Stomach (tissue), 9 donors: Measurements from ENCODE around the gene XAB2. TPM values are rescaled to one million over a fixed set of nuclear protein-coding genes. Genes with fewer than 3 reads are reported as not detected.
"Not testable (repeated sequence)": the region's sequence is repeated elsewhere in the genome, so short reads cannot be mapped to it uniquely, and the experiment has no call there.

Experiments used
- DNase-seq, 2 donors: peaks; one replicate each; pipeline versions ENCODE4 v3.0.0 to v3.0.0-alpha.2; 2013 to 2019
- H3K27ac ChIP-seq, 5 donors: fragments of 200-600 bp in 4 of 5; sonication (generic) in 4 of 5; one replicate each; pipeline ENCODE4 v1.5.1; 2013 to 2019; ENCODE audit warnings: mild to moderate bottlenecking in 1 of 5, moderate library complexity in 1 of 5
- H3K27me3 ChIP-seq, 3 donors: fragments of 200-600 bp; sonication (generic); one replicate each; pipeline ENCODE4 v1.5.1; 2017 to 2019; ENCODE audit warnings: mixed run types in 1 of 3
- H3K36me3 ChIP-seq, 4 donors: fragments of 200-600 bp; sonication (generic); 1 replicate in 3 of 4; 2 replicates in 1 of 4; pipeline ENCODE4 v1.5.1; 2016 to 2019
- H3K4me1 ChIP-seq, 4 donors: fragments of 200-600 bp; sonication (generic); one replicate each; pipeline ENCODE4 v1.5.1; 2016 to 2019
- H3K4me3 ChIP-seq, 4 donors: fragments of 200-600 bp; sonication (generic) in 3 of 4; one replicate each; pipeline ENCODE4 v1.5.1; 2016 to 2019; ENCODE audit warnings: mild to moderate bottlenecking in 1 of 4
- H3K9me3 ChIP-seq, 4 donors: fragments of 200-600 bp; sonication (generic); one replicate each; pipeline ENCODE4 v1.5.1; 2016 to 2019
- EP300 ChIP-seq: sonication (generic); formaldehyde crosslinking; IDR thresholded peaks from one replicate; pipeline ENCODE4 v1.6.1; 2017; ENCODE audit warnings: antibody characterized with exemption
- POLR2A ChIP-seq, 4 donors: fragments of 450-650 bp; IDR thresholded peaks; one replicate each; pipeline ENCODE4 v1.6.1; 2016; ENCODE audit warnings: antibody characterized with exemption in 4 of 4, control low read depth in 2 of 4, mild to moderate bottlenecking in 1 of 4, moderate library complexity in 1 of 4
- POLR2AphosphoS5 ChIP-seq, 3 donors: sonication (generic); formaldehyde crosslinking; IDR thresholded peaks; one replicate each; pipeline ENCODE4 v1.6.1; 2016; ENCODE audit warnings: antibody characterized with exemption in 3 of 3
- WGBS, 5 donors: extraction: QIAGEN DNeasy Blood & Tissue Kit in 3 of 5; methylation state at CpG; one replicate each; pipeline versions ENCODE4 v1.1.5 to v1.1.7; 2013 to 2018; 5-methylcytosine and 5-hydroxymethylcytosine counted together
- intact Hi-C: fragments of 100-400 bp; cut with DNase I; formaldehyde crosslinking; loops from one replicate; pipeline ENCODE4 v1.15.1; 2023; ENCODE audit warnings: low total_unique reads
- polyA plus RNA-seq, 3 donors: library from polyadenylated mRNA; stranded (reverse); fragments of 200-250 nt; gene quantifications; one replicate each; pipeline ENCODE4 v1.2.3, GENCODE V29; 2013
- total RNA-seq, 5 donors: library from RNA; depleted of rRNA; stranded (reverse); fragments of >200 nt; gene quantifications; one replicate each; pipeline versions ENCODE4 v1.1.0 to v1.2.3, GENCODE V29; 2014 to 2016
- TF ChIP-seq, protein P1 (sequence below), 7 experiments: fragments of 450-650 bp in 4 of 7; fragments of 200-600 bp in 3 of 7; sonication (generic) in 3 of 7; IDR thresholded peaks; one replicate each; pipeline ENCODE4 v1.5.1; 2016 to 2019; ENCODE audit warnings: antibody characterized with exemption in 7 of 7, control low read depth in 2 of 7, mild to moderate bottlenecking in 1 of 7
- donor health status: healthy with polysubstance abuse.
- donor health status: Bipolar disorder and iron deficiency.
- donor health status: healthy.

XAB2 gene
- total and polyA plus RNA-seq, 8 donors, result 24.6 to 106 (median 48.4) TPM

DNA sequence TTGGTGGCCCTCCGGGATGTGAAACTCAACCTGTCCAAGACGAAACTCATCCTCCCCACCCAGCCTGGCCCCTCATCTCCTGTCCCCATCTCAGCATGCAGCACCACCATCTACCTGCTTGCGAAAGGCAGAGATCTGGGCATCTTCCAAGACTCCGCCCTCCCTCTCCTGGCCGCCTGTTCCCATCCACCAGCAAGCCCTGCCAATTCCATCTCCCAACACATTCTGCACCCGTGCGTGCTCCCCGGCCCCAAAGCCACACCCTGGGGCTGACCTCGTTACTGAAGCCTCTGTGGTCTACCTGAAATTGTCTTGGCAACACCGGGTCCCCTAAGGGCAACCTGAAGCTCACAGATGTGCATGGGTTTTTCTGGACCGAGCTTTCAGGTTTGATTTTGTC is 46.9 kb downstream of the XAB2 start:
- TF ChIP-seq, protein P1, sequence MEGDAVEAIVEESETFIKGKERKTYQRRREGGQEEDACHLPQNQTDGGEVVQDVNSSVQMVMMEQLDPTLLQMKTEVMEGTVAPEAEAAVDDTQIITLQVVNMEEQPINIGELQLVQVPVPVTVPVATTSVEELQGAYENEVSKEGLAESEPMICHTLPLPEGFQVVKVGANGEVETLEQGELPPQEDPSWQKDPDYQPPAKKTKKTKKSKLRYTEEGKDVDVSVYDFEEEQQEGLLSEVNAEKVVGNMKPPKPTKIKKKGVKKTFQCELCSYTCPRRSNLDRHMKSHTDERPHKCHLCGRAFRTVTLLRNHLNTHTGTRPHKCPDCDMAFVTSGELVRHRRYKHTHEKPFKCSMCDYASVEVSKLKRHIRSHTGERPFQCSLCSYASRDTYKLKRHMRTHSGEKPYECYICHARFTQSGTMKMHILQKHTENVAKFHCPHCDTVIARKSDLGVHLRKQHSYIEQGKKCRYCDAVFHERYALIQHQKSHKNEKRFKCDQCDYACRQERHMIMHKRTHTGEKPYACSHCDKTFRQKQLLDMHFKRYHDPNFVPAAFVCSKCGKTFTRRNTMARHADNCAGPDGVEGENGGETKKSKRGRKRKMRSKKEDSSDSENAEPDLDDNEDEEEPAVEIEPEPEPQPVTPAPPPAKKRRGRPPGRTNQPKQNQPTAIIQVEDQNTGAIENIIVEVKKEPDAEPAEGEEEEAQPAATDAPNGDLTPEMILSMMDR (IDR thresholded peaks at IDR 0.05), result no peak
- no peak for TF ChIP-seq POLR2AphosphoS5 (IDR thresholded peaks at IDR 0.05)
- TF ChIP-seq EP300, result no peak
- intact Hi-C loops, result no loop called here

DNA sequence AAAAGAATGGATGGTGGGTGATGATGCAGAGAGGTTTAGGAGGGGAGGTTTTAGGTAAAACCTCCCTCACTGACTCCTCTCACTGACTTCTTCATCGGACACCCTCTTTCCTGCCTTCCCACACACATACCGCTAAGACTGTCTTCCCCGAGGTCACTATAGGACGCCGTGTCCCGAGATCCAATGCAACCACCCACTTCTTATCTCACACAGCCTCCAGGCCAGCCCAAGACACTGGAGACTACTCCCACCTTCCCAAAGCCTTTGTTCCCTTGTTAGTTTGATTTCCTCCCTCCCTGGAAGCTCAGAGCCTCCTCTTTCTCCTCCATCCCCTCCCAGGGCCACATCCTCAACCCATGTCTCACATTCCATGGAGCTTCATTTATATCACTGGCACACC is 50.2 kb downstream of the XAB2 start:
- Histone ChIP-seq H3K4me1 (no peaks in the 10 kb centered on the region), H3K27ac (no peak overlapping the region), H3K4me3 (no peak overlapping the region), H3K9me3 (no peaks in the 10 kb centered on the region), H3K36me3 (no peaks in the 10 kb centered on the region), H3K27me3 (peaks cover 0 to 7% (median 0%) of the 10 kb centered on the region in 3 donors)
- no peak for DNase-seq
- intact Hi-C loops, result loop anchor here (10.0 kb wide), 1 partner anchor 106 kb away; the partner anchor contains the start of gene TRAPPC5
- WGBS, 5 donors, result 34 to 61% (median 51%) methylated on average over 6 of the region's 6 CpGs
- no peak for TF ChIP-seq EP300
- TF ChIP-seq POLR2A (IDR thresholded peaks at IDR 0.05), result no peak
- TF ChIP-seq, protein P1 (IDR thresholded peaks at IDR 0.05), result no peak
- TF ChIP-seq POLR2AphosphoS5 (IDR thresholded peaks at IDR 0.05), result no peak

More for the DNA sequence above, 46.9 kb downstream of the XAB2 start:
- H3K9me3 ChIP-seq, result no peaks in the 10 kb centered on the region
- no peak overlapping the region for H3K27ac ChIP-seq
- H3K4me1 ChIP-seq, result no peaks in the 10 kb centered on the region
- H3K36me3 ChIP-seq, result no peaks in the 10 kb centered on the region
- no peak overlapping the region for H3K4me3 ChIP-seq
- peak in 1 of 2 donors; percentile 35 for DNase-seq
- peaks cover 0 to 7% (median 0%) of the 10 kb centered on the region in 3 donors for H3K27me3 ChIP-seq
- 31 to 49% (median 40%) methylated on average over 11 of the region's 11 CpGs for WGBS, 5 donors

DNA sequence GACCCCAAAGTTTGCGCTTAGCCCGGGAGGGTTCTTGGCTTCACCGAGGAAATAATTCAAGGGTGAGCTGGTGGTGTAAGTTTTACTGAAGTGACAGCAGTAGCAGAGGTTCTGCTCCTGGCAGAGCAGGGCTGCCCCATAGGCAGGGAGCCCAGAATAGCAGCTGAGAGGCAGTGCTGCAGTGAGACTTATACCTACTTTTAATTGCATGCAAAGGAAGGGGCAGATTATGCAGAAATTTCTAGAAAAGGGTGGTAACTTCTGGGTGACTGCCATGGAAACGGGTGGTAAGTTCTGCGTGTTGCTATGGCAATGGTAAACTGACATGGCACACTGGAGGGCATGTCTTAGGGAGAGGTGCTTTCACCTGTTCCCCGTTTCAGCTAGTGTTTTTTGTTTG is 51.2 kb downstream of the XAB2 start:
- no peaks in the 10 kb centered on the region for H3K9me3 ChIP-seq
- intact Hi-C loops, result loop anchor here (10.0 kb wide), 1 partner anchor 107 kb away; the partner anchor contains the start of gene TRAPPC5
- DNase-seq, result no peak
- H3K4me3 ChIP-seq, result no peak overlapping the region
- TF ChIP-seq, protein P1 (IDR thresholded peaks at IDR 0.05), result no peak
- no peak for TF ChIP-seq POLR2A (IDR thresholded peaks at IDR 0.05)
- no peak for TF ChIP-seq EP300
- TF ChIP-seq POLR2AphosphoS5 (IDR thresholded peaks at IDR 0.05), result no peak
- no peaks in the 10 kb centered on the region for H3K4me1 ChIP-seq
- no peak overlapping the region for H3K27ac ChIP-seq
- H3K36me3 ChIP-seq, result no peaks in the 10 kb centered on the region
- no peaks in the 10 kb centered on the region for H3K27me3 ChIP-seq
- WGBS, 5 donors, result 54 to 63% (median 55%) methylated on average over 6 of the region's 6 CpGs

DNA sequence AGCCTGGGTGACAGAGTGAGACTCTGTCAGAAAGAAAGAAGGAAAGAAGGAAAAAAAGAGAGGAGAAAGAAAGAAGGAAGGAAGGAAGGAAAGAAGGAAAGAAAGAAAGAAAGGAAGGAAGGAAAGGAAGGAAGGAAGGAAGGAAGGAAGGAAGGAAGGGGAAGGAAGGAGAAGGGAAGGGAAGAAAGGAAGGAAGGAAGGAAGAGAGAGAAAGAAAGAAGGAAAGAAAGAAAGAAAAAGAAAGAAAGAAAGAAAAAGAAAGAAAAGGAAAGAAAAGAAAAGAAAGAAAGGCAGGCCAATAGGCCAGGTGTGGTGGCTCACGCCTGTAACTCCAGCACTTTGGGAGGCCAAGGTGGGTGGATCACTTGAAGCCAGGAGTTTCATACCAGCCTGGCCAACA is 51.9 kb downstream of the XAB2 start:
- 89 to 100% (median 94%) methylated on average over 1 of the region's 1 CpG for WGBS, 5 donors
- intact Hi-C loops, result loop anchor here (10.0 kb wide), 1 partner anchor 107 kb away; the partner anchor contains the start of gene TRAPPC5

DNA sequence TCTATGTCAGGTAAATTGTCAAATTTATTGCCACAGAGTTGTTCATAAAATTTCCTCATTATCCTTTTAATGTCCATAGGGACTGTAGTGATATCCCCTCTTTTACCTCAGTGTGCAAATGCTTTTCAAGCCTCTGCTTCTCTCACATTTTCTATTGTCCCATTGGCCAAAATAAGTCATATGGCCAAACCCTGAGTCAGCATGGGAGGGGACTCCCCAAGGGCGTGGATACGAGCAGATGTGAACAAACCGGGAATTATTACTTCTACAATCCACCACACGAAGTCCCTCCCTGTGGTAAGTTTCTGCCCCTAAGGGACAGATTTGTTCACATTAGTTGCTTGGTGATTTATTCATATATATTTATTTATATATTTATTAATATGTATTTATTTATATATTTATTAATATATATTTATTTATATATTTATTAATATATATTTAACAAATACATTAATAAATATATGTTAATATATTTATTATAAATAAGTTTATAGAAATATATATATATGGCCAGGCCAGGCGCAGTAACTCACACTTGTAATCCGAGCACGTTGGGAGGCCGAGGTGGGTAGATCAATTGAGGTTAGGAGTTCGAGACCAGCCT is 53.8 kb downstream of the XAB2 start:
- Histone ChIP-seq H3K36me3 (no peaks in the 10 kb centered on the region), H3K27ac (no peak overlapping the region), H3K4me3 (no peak overlapping the region), H3K4me1 (no peaks in the 10 kb centered on the region), H3K27me3 (no peaks in the 10 kb centered on the region), H3K9me3 (no peaks in the 10 kb centered on the region)
- 63 to 70% (median 67%) methylated on average over 9 of the region's 9 CpGs for WGBS, 5 donors
- intact Hi-C loops, result loop anchor here (10.0 kb wide), 1 partner anchor 109 kb away; the partner anchor contains the start of gene TRAPPC5
- TF ChIP-seq POLR2AphosphoS5 (IDR thresholded peaks at IDR 0.05), result no peak
- TF ChIP-seq POLR2A (IDR thresholded peaks at IDR 0.05), result no peak
- TF ChIP-seq, protein P1 (IDR thresholded peaks at IDR 0.05), result no peak
- TF ChIP-seq EP300, result no peak
- DNase-seq, result no peak

More for the DNA sequence above, 51.9 kb downstream of the XAB2 start:
- not testable (repeated sequence) for H3K4me3 ChIP-seq, H3K4me1 ChIP-seq, H3K27me3 ChIP-seq, H3K9me3 ChIP-seq, H3K36me3 ChIP-seq, DNase-seq, H3K27ac ChIP-seq
